ENCODE results near the gene ARPC1A.
A peak's percentile ranks its signal among the peaks of the same experiment; 100 is the strongest.

The ARPC1A gene

GRCh38 chr7:99397297-99397983, 71.7 kb downstream of the ARPC1A start:
- TF ChIP-seq POLR2AphosphoS5 (IDR thresholded peaks at IDR 0.05; ENCODE audit: low read depth, low read length) (0 out of 2 replicates have a peak, but pooled peaks have one; percentile 16), TAF1 (IDR thresholded peaks at IDR 0.05; ENCODE audit: borderline replicate concordance, insufficient read depth, low read length) (no peak), SIN3A (IDR thresholded peaks at IDR 0.05; ENCODE audit: borderline replicate concordance, insufficient read depth, low read length) (no peak)

GRCh38 chr7:99398891-99399445, 73.3 kb downstream of the ARPC1A start:
- TF ChIP-seq FOXP2 (optimal IDR thresholded peaks at IDR 0.05; ENCODE audit: borderline replicate concordance, extremely low read depth, extremely low read length, insufficient read depth) (no peak), POLR2AphosphoS5 (IDR thresholded peaks at IDR 0.05; ENCODE audit: low read depth, low read length) (no peak), TAF1 (IDR thresholded peaks at IDR 0.05; ENCODE audit: borderline replicate concordance, insufficient read depth, low read length) (no peak), REST (IDR thresholded peaks at IDR 0.05; ENCODE audit: insufficient read depth in 1 of 2, low read depth in 2 of 2, low read length in 2 of 2) (no peak), SIN3A (IDR thresholded peaks at IDR 0.05; ENCODE audit: borderline replicate concordance, insufficient read depth, low read length) (no peak)

- TF ChIP-seq TAF1 (IDR thresholded peaks at IDR 0.05; ENCODE audit: borderline replicate concordance, insufficient read depth, low read length) = no peak
- no peak for TF ChIP-seq FOXP2 (optimal IDR thresholded peaks at IDR 0.05; ENCODE audit: borderline replicate concordance, extremely low read depth, extremely low read length, insufficient read depth)
- no peak for TF ChIP-seq REST (IDR thresholded peaks at IDR 0.05; ENCODE audit: insufficient read depth in 1 of 2, low read depth in 2 of 2, low read length in 2 of 2)
- TF ChIP-seq SIN3A (IDR thresholded peaks at IDR 0.05; ENCODE audit: borderline replicate concordance, insufficient read depth, low read length) = no peak
- TF ChIP-seq POLR2AphosphoS5 (IDR thresholded peaks at IDR 0.05; ENCODE audit: low read depth, low read length) = no peak
Measured at GRCh38 chr7:99399597-99399996, 73.9 kb downstream of the ARPC1A start.

GRCh38 chr7:99402854-99403253, 77.2 kb downstream of the ARPC1A start:
- TF ChIP-seq FOXP2 (optimal IDR thresholded peaks at IDR 0.05; ENCODE audit: borderline replicate concordance, extremely low read depth, extremely low read length, insufficient read depth) (no peak), SIN3A (IDR thresholded peaks at IDR 0.05; ENCODE audit: borderline replicate concordance, insufficient read depth, low read length) (no peak)

- TF ChIP-seq REST (IDR thresholded peaks at IDR 0.05; ENCODE audit: insufficient read depth in 1 of 2, low read depth in 2 of 2, low read length in 2 of 2) (no peak), FOXP2 (optimal IDR thresholded peaks at IDR 0.05; ENCODE audit: borderline replicate concordance, extremely low read depth, extremely low read length, insufficient read depth) (no peak), SIN3A (IDR thresholded peaks at IDR 0.05; ENCODE audit: borderline replicate concordance, insufficient read depth, low read length) (no peak), POLR2AphosphoS5 (IDR thresholded peaks at IDR 0.05; ENCODE audit: low read depth, low read length) (no peak; the same call in 1 of the 2 replicates), TAF1 (IDR thresholded peaks at IDR 0.05; ENCODE audit: borderline replicate concordance, insufficient read depth, low read length) (no peak)
Measured at GRCh38 chr7:99403764-99404163, 78.1 kb downstream of the ARPC1A start.
